ENCODE measurements around the gene SYT7.

The SYT7 gene

GRCh38 chr11:61495801-61496601 lies 84.9 kb downstream of the SYT7 start:
- DNase-seq (ENCODE audit: insufficient read length) (no peak), FAIRE-seq (no peak)
- no peak for TF ChIP-seq POLR2A (IDR thresholded peaks at IDR 0.05; ENCODE audit: low read depth, low read length)

GRCh38 chr11:61494381-61494961 lies 86.4 kb downstream of the SYT7 start:
- DNase-seq (ENCODE audit: insufficient read length) = no peak
- no peak for FAIRE-seq
- no peak for TF ChIP-seq POLR2AphosphoS5 (IDR thresholded peaks at IDR 0.05; ENCODE audit: low read depth, low read length)
- TF ChIP-seq TAF1 (IDR thresholded peaks at IDR 0.05; ENCODE audit: borderline replicate concordance, low read depth, low read length) = no peak
- no peak for TF ChIP-seq POLR2A (IDR thresholded peaks at IDR 0.05; ENCODE audit: low read depth, low read length)

DNA sequence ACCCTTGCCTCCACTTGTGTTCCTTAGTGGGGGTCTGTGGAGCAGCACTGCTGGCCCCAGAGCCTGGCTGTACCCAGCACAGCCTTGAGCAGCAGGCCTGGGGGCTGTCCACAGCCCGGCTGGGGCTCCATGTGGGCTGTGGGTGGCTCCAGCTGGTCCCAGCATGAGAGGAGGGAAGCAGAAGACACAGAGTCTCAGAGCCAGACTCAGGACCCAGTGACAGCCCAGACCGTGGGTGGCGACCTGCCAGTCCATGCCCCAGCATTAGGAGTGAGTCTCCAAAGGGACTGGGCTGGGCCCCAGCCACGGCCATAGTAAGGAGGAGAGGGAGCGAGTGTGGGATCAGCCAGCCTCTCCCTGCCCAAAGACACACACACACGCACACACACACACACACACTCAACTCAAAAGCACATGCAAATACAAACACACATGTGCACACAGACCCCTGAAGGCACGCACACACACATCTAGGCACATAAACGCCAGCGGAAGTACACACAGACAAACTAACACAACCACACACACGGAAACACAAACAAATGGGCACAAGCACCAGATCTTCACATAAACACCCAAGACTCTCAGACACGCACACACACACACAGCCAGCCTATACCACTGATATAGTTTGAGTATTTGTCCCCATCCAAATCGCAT lies 89.0 kb downstream of the SYT7 start:
- TF ChIP-seq TAF1 (IDR thresholded peaks at IDR 0.05; ENCODE audit: borderline replicate concordance, low read depth, low read length) (no peak), POLR2A (IDR thresholded peaks at IDR 0.05; ENCODE audit: low read depth, low read length) (no peak), POLR2AphosphoS5 (IDR thresholded peaks at IDR 0.05; ENCODE audit: low read depth, low read length) (no peak)
- FAIRE-seq (no peak), DNase-seq (ENCODE audit: insufficient read length) (no peak)

DNA sequence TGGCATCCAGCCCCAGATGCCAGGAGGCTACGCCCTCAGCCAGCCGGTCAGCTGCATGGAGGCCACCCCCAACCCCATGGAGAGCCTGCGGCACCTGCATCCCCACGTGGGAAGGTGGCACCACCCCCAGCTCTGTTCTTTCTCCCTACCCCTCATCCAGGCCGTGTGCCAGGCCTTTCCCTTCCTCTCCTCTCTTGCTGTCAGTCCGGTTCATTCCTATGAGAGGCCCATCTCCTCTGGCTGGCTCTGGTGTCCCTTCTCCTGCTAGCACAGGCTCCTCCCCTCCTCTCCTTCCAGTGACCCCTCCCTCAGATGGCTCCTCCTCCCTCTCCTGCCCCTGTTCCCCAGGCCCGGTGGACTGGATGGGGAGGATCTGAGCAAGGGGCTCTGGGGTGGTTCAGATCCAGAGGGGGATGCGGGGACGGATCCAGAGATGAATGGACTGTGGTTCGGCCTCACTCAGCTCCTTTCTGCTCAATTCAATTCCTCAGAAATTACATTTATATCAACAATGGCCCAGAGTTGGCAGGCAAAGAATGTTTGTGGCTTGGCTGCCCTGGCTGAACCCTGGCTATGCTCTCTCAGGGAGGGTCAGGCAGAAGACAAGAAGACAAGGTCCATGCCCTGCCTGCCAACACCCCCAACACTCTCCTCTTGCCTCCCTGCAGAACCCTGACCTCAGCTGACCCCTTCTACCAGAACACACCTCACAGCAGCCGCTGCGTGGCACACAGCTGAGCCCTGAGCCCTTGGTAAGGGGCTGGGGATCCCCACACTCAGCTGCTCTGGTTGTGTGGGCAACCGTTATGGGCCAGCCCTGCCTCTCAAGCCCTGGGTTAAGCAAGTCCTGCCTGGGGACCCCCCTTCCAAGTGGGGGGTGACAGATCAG lies 90.8 kb downstream of the SYT7 start:
- DNase-seq (ENCODE audit: insufficient read length) (no peak), FAIRE-seq (no peak)
- TF ChIP-seq POLR2AphosphoS5 (IDR thresholded peaks at IDR 0.05; ENCODE audit: low read depth, low read length) (no peak), POLR2A (IDR thresholded peaks at IDR 0.05; ENCODE audit: low read depth, low read length) (no peak), TAF1 (IDR thresholded peaks at IDR 0.05; ENCODE audit: borderline replicate concordance, low read depth, low read length) (no peak)

- FAIRE-seq (no peak), DNase-seq (ENCODE audit: insufficient read length) (no peak)
- TF ChIP-seq POLR2A (IDR thresholded peaks at IDR 0.05; ENCODE audit: low read depth, low read length) (no peak), POLR2AphosphoS5 (IDR thresholded peaks at IDR 0.05; ENCODE audit: low read depth, low read length) (no peak), TAF1 (IDR thresholded peaks at IDR 0.05; ENCODE audit: borderline replicate concordance, low read depth, low read length) (no peak)
Measured at GRCh38 chr11:61488651-61489291, 92.1 kb downstream of the SYT7 start.

DNA sequence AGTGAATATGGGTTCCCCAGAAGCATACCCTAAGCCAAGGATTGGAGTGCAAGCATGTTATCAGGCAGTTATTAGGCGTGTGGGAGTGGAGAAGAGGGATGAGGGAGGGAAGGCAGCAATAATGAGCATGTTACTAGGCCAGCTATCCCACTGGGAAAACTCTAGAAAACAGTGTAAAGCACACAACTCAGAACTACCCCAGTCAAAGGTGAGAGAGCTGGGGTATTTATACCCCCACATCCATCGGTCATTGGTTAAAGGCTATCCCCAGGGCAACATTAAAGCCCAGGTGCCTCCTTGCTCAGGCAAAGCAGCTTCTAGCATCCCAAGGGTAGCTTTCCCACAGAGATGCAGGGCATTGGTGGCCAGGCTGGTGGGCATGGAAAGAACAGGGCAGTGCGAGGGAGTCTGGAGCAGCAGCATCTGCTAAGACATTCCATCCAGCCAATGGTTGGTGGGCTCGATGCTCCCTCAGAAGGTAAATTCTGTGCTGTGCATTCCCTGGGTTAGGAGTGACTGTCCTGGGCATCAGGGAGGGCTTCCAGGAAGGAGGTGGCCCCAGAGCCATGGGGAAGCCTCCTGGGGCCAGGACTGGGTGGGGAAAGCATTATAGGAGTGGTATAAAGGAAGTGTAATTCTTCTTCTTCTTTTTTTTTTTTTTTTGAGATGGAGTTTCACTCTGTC lies 93.4 kb downstream of the SYT7 start:
- no peak for FAIRE-seq
- no peak for TF ChIP-seq POLR2AphosphoS5 (IDR thresholded peaks at IDR 0.05; ENCODE audit: low read depth, low read length)
- no peak for TF ChIP-seq POLR2A (IDR thresholded peaks at IDR 0.05; ENCODE audit: low read depth, low read length)
- TF ChIP-seq TAF1 (IDR thresholded peaks at IDR 0.05; ENCODE audit: borderline replicate concordance, low read depth, low read length) = no peak
- no peak for DNase-seq (ENCODE audit: insufficient read length)

DNA sequence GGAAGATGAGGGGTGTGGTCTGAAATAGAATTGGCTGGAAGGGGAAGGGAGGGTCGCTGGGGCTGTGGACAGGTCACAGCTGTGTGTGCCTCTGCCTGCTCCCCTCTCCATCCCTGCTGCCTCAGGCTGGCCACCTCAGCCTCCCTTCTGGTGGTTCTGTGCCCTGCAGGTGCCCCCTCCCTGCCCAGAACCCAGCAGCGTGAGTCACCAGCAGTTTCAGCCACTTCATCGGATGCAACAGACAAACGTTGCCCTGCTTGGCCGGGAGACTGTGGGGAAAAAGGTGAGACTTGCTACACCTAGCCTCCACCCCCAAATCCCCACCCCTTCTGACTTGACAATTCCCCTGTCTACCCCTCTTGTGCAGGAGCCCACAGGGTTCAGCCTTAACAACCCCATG lies 94.1 kb downstream of the SYT7 start:
- no peak for TF ChIP-seq TAF1 (IDR thresholded peaks at IDR 0.05; ENCODE audit: borderline replicate concordance, low read depth, low read length)
- FAIRE-seq = no peak
- no peak for DNase-seq (ENCODE audit: insufficient read length)

GRCh38 chr11:61486011-61486620 lies 94.8 kb downstream of the SYT7 start:
- FAIRE-seq = no peak
- no peak for TF ChIP-seq TAF1 (IDR thresholded peaks at IDR 0.05; ENCODE audit: borderline replicate concordance, low read depth, low read length)
- no peak for TF ChIP-seq POLR2AphosphoS5 (IDR thresholded peaks at IDR 0.05; ENCODE audit: low read depth, low read length)
- no peak for TF ChIP-seq POLR2A (IDR thresholded peaks at IDR 0.05; ENCODE audit: low read depth, low read length)
- no peak for DNase-seq (ENCODE audit: insufficient read length)

- FAIRE-seq (no peak), DNase-seq (ENCODE audit: insufficient read length) (no peak)
- TF ChIP-seq POLR2A (IDR thresholded peaks at IDR 0.05; ENCODE audit: low read depth, low read length) = no peak
- TF ChIP-seq POLR2AphosphoS5 (IDR thresholded peaks at IDR 0.05; ENCODE audit: low read depth, low read length) = no peak
- no peak for TF ChIP-seq TAF1 (IDR thresholded peaks at IDR 0.05; ENCODE audit: borderline replicate concordance, low read depth, low read length)
Measured at GRCh38 chr11:61485080-61485479, 95.8 kb downstream of the SYT7 start.

DNA sequence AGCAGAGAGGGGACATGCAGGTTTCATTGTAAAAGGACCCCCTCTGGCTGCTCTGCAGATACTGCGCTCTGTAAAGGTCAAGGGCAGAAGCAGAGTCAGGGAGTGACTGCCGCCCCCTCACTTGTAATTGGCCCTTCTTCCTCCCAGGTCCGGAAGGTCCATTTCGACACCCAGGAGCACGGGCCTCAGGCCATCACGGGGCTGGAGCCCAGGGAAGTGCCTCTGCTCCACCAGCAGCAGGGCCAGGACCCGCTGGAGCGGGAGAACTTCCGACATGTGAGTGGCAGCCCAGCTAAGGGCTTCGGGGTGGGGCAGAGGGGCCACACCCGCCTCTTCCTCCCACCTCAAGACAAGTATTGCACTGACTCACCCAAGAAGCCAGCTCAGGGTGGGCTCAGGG lies 96.3 kb downstream of the SYT7 start:
- DNase-seq (ENCODE audit: insufficient read length) (no peak), FAIRE-seq (no peak)
- TF ChIP-seq POLR2AphosphoS5 (IDR thresholded peaks at IDR 0.05; ENCODE audit: low read depth, low read length) (no peak), POLR2A (IDR thresholded peaks at IDR 0.05; ENCODE audit: low read depth, low read length) (no peak), TAF1 (IDR thresholded peaks at IDR 0.05; ENCODE audit: borderline replicate concordance, low read depth, low read length) (no peak)

All from GM12892 (cell line).